Fibroblast of lung (primary cell): Measurements from ENCODE around the gene CHAMP1.

ENCODE experiments used
- EZH2 ChIP-seq: IDR thresholded peaks from 2 replicates; pipeline ENCODE4 v1.5.1; 2012; ENCODE audit warnings: low read length, control low read depth, mild to moderate bottlenecking; ENCODE audit errors: missing control alignments
- TF ChIP-seq, protein P1 (sequence below), 2 donors: IDR thresholded peaks in 1 of 2; conservative IDR thresholded peaks in 1 of 2; 1 replicate in 1 of 2; 2 replicates in 1 of 2; pipeline ENCODE4 v1.5.1; 2011 to 2012; ENCODE audit warnings: low read length in 2 of 2, control low read depth in 1 of 2, inconsistent platforms in 1 of 2, low read depth in 1 of 2, mild to moderate bottlenecking in 1 of 2

DNA sequence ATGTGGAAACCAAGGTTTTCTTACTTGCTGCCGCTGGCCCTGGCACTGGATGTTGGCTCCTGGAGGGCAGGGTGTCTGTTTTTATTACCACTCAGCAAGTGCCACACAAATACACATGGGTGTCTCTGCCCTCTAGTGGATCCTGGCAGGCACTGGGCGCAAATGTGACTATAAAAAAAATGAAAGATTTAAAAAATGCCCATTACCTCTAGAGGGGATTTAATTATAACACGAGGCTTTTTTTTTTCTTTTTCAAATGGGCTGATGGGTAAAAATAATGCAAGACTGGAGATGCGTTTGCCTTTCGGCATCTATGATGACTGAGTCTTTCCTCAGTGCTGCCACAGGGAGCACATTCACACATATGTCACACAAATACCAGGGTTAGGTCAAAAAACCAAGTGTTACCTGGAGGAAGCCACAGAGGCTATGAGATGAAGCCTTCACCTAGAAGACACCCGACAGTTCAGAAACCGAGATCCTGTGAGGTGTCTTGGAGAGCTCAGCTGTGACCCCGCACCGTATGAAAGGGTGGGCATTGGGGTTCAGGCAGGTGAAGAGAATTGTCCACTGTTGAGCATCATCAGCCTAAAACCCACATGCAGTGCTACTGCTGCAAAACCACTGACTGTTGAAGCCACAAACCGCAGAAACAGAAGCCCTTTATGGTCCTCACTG, 25.7 kb downstream of the CHAMP1 start:
- TF ChIP-seq, protein P1, sequence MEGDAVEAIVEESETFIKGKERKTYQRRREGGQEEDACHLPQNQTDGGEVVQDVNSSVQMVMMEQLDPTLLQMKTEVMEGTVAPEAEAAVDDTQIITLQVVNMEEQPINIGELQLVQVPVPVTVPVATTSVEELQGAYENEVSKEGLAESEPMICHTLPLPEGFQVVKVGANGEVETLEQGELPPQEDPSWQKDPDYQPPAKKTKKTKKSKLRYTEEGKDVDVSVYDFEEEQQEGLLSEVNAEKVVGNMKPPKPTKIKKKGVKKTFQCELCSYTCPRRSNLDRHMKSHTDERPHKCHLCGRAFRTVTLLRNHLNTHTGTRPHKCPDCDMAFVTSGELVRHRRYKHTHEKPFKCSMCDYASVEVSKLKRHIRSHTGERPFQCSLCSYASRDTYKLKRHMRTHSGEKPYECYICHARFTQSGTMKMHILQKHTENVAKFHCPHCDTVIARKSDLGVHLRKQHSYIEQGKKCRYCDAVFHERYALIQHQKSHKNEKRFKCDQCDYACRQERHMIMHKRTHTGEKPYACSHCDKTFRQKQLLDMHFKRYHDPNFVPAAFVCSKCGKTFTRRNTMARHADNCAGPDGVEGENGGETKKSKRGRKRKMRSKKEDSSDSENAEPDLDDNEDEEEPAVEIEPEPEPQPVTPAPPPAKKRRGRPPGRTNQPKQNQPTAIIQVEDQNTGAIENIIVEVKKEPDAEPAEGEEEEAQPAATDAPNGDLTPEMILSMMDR (conservative IDR thresholded peaks at IDR 0.05 in 1 of 2, IDR thresholded peaks at IDR 0.05 in 1 of 2; ENCODE audit: low read depth in 1 of 2, low read length in 2 of 2) = peak; percentile 74 to 82
- no peak for TF ChIP-seq EZH2
